Smooth muscle cell of the brain vasculature (primary cell): ENCODE measurements around the gene MLLT11.

ENCODE experiments used
- DNase-seq: peaks from one replicate; pipeline ENCODE4 v3.0.0-alpha.2; 2012; ENCODE audit warnings: low read depth, low spot score

Gene MLLT11, protein sequence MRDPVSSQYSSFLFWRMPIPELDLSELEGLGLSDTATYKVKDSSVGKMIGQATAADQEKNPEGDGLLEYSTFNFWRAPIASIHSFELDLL

DNA sequence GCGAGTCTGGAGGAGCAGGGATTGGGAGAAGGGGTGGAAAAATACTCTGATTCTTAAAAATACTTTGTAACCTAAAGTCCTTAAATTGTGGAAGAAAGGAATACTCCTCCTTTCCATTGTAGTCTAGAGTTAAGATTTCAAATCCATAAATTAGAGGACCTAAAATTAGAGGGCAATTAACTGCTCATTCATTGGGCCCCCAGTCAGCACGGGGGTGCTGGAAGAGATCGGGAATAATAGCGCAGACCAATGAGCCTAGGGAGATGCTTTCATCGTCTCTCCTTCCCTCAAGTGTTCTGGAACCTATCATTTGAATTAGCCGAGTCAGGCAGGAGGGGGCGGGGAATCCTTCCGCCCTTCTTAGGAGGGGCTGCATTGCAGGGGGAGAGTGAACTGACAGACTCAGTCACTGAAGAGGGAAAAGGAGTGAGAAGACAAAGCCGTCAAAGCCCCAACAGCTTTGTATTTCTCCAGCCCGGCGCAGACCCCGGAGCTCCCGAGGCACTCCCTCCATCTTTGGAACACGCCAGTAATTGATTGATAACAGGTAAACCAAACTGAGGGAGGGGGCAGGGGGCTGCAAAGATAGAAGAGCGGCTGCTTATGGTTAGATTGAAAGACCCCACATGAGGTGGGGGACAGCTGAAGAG lies at the start of gene MLLT11:
Gene MLLT11 (plus strand): TSS at position 391 of the 650 bp plus-strand sequence. CDS start 6,828 bp downstream, outside the sequence.
- DNase-seq, result no peak

DNA sequence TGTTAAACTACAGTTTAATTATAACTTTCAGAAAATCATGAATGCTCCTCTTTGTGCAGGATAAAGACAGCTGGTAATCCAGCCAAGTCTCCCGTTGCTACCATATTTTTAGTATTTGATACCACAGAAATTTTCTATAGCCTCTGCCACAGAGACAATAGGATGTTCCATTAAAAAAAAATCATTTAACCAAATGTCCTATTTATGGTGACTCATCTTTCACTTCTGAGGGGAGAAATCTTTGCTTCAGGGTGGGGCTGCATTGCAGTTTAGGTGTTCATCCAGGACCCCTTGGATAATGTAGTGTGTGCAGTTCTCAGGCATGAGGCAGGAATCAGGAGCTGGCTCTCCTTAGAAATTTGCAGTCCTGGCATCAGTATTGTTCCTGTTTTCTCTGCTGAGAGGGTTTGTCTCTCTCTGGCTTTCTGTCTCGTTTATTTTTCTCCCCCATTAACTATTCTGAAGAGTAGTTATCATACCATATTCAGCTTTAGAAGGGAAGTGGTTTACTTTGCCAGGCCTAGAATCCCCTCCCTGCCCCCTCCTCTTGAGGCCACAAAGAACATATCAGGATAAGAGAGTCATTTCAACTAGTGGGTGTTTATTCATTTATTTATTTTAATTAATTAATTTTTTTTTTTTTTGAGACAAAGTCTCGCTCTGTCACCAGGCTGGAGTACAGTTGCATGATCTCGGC lies 48.9 kb upstream of the MLLT11 start:
- no peak for DNase-seq

DNA sequence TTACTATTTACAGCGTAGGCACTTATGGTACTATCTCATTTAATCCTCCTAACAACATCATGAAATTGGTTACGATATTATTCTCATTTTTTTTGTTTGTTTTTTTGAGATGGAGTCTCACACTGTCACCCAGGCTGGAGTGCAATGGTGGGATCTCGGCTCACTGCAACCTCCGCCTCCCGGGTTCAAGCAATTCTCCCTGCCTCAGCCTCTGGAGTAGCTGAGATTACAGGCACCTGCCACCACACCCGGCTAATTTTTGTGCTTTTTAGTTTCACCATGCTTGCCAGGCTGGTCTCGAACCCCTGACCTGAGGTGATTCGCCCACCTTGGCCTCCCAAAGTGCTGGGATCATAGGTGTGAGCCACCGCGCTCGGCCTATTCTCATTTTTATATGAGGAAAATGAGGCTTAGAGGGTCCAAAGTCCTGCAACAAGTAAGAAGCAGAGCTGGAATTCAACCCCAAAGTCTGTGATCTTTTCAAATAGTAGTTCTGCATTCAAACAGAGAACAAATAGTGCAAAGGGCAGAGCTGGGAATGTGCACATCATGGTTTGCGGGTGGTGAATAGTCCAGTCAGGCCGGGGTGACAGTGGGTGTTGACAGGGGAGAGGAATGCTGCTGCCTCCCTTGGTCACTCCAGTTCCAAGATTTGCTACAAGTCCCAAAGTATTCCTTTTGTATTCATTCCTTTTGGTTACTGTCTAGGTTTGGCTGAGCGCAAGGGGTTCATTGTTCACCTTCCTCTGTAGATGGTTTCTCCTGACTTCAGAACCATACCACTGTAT lies 47.3 kb upstream of the MLLT11 start:
- DNase-seq, result no peak

DNA sequence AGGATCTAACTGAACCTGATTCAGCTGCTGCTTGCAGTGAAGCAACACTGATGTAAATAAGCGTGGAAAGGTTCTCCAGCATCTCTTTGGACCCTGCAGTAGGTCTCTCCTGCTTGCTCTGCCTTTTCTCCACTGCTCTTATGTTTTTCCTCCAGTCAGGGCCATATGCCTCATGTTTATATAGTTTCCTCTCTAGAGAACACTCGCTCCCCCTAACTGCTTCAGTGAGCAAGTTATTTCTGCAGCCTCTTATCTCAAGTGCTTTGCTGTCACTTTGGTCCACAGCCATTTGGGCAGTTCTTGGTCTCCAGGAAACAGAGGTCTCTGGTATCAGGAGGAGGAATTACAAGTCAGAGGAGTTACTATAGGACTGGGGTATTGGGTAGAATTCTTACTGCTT lies 46.7 kb upstream of the MLLT11 start:
- DNase-seq, result no peak

DNA sequence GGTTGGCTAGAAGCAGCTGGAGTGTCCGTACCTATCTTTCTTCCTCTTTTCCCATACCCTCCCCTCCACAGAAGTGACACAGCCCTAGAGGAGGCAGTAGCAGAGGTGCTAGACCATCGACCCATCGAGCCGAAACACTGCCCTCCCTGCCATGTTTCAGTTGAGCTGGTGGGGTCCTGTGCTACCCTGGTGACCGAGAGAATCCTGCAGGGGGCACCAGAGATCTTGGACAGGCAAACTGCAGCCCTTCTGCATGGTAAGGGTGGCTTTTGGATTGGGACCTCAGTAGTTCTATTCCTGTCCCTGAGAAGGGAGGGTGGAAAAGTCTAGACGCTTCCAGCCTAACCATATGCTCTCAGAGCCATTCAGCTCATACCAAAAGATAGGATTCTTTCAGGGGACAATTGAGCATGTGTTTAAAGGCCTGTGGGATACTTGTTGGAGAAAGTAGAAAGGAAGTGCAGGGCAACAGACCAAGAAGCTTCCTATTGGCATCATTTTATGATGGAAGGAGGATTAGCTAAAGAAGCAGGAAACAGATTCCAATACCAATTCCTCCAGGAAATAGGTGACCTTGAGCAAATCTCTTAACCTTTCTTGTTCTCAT lies 35.6 kb upstream of the MLLT11 start:
- DNase-seq, result no peak

DNA sequence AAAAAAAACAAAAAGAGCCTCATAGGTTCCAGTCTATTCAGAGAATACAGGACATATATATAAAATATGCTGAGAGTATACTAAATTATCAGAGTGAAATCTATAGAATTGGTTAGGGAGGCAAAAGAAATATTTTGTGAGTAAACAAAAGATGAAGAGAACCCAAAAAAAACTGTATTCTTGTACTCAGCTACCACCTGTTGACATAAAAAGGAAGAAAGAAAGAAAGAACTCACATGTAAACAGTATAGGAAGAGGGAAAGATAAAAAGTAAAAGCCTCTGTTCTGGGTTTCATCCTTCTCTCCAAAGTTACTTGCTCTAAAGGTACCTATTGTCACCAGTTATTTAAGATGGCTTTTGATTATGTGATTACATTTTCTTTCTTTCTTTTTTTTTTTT lies 33.7 kb upstream of the MLLT11 start:
- DNase-seq, result no peak

DNA sequence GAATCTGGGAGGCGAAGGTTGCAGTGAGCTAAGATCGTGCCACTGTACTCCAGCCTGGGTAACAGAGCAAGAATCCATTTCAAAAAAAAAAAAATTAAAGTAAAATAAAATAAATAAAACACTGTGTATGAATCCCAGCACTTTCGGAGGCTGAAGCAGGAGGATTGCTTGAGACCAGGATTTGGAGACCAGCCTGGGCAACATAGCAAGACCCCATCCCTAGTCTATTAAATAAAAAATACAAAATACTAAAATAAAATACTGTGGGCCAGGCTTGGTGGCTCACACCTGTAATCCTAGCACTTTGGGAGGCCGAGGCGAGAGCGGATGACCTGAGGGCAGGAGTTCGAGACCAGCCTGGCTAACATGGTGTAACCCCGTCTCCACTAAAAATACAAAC lies 28.0 kb upstream of the MLLT11 start:
- no peak for DNase-seq

DNA sequence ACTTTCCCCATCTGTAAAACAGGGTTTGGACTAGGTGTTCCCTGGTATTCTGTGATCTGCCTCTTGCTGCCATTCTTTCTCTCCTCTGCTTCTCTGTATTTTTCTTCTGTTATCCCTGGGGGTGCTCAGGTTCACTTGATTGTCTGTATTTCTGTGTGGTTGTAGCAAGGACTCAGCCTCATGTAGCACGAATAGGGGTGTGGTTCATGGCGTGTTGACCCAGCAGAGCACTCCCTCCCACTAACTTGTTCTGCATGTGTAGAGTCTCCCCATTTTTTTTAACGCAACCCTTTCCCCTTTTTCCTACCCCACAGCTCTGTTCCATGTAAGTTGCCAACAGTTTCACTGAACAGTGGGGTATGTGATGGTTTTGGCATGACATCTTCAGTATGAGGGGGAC lies 25.0 kb upstream of the MLLT11 start:
- no peak for DNase-seq

DNA sequence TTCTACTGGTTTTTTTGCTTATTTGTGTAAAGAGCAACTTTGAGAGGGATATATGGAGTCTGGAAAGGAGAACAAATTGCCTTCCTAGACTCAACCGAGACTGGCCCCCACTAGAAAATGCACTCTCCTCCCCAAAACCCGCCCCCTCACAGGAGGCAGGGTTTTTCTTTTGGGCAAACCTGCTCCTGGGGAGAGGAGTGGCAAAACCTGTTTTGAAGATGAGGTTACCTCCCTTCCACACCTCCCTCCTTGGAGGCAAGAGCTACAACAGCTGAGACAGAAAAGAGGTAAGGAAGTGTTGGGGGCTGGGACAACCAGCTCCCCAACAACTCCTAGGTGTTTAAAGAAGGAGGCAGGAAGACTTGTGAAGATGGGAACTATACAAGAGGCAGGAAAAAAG lies 23.8 kb upstream of the MLLT11 start, which contains the start of gene BNIPL:
Gene BNIPL (plus strand): TSS at position 231 of the 400 bp plus-strand sequence. CDS start 140 bp downstream, at position 371.
- no peak for DNase-seq

DNA sequence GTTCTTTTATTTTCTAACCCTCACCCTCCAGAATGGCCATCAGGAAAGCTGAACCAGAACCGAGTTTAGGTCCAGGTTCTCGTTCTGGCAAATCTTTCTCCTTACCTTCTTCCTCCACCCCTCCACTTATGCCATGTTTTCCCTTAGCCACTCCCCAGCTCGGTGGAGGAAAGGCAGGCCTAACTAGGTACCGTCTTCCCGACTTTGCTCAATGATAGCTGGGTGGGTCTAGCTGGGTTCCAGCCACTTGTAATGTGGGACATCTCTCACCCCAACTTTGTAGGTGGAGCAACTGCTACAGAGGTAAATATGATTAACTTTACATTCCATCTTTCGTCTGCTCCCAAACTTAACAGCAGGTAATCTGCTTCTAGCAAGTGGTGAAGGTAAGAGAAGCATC lies 23.2 kb upstream of the MLLT11 start:
- DNase-seq, result no peak

DNA sequence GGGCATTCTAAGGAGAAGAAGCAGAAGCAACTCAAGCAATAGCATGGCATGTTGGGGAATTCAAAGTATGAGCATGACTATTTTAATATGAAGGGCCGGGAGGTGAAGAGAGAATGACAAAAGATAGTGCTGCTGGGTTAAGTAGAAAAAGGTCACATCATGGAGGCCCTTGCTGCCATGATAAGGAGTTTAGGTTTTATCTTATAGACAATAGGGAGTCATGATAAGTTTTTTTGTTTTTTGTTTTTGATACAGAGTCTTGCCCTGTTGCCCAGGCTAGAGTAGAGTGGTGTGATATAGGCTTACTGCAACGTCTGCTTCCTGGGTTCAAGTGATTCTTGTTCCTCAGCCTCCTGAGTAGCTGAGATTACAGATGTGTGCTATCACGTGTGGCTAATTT lies 20.7 kb upstream of the MLLT11 start:
- no peak for DNase-seq

DNA sequence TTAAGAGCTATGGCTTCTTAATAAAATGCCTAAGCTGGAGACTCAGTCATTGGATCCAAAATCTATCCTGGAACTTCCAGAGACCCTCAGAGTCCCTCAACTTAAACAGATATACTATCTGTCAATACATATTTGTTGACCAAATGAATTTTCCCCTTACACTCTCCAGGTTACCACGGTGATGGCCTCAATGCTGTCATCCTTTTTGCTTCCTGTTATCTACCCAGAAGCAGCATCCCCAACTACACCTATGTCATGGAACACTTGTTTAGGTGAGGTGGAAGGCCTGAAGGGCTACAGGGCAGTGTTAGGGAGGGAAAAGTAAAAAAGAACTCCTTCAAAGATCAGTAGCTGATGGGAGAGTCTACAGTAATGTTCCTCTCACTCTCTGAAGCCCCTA lies 17.0 kb upstream of the MLLT11 start:
- DNase-seq, result no peak

DNA sequence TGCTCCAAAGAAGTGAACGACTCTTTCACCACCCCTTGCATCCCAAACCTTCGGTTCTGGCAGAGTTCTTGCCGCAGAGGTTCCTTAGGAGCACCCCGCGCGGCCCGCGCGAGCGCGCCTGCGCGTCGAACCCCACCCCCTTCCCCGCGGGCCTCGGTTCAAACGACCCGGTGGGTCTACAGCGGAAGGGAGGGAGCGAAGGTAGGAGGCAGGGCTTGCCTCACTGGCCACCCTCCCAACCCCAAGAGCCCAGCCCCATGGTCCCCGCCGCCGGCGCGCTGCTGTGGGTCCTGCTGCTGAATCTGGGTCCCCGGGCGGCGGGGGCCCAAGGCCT lies 12.6 kb upstream of the MLLT11 start, which contains the start of gene C1orf56:
Gene C1orf56 (plus strand): TSS at position 161 of the 334 bp plus-strand sequence. CDS start 97 bp downstream, at position 258.
- no peak for DNase-seq

DNA sequence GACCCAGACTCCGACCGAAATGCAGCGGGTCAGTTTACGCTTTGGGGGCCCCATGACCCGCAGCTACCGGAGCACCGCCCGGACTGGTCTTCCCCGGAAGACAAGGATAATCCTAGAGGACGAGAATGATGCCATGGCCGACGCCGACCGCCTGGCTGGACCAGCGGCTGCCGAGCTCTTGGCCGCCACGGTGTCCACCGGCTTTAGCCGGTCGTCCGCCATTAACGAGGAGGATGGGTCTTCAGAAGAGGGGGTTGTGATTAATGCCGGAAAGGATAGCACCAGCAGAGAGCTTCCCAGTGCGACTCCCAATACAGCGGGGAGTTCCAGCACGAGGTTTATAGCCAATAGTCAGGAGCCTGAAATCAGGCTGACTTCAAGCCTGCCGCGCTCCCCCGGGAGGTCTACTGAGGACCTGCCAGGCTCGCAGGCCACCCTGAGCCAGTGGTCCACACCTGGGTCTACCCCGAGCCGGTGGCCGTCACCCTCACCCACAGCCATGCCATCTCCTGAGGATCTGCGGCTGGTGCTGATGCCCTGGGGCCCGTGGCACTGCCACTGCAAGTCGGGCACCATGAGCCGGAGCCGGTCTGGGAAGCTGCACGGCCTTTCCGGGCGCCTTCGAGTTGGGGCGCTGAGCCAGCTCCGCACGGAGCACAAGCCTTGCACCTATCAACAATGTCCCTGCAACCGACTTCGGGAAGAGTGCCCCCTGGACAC lies 12.1 kb upstream of the MLLT11 start:
- no peak for DNase-seq

DNA sequence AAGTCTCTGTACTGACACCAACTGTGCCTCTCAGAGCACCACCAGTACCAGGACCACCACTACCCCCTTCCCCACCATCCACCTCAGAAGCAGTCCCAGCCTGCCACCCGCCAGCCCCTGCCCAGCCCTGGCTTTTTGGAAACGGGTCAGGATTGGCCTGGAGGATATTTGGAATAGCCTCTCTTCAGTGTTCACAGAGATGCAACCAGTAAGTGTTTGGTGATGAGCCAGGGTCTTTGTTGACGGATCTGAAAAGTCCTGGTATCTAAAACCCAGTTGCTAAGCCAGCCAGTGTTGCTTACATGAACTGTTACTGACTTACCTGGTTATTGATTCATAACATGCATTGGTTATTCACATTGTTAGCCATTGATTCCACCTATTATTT lies 11.6 kb upstream of the MLLT11 start:
- DNase-seq, result no peak

DNA sequence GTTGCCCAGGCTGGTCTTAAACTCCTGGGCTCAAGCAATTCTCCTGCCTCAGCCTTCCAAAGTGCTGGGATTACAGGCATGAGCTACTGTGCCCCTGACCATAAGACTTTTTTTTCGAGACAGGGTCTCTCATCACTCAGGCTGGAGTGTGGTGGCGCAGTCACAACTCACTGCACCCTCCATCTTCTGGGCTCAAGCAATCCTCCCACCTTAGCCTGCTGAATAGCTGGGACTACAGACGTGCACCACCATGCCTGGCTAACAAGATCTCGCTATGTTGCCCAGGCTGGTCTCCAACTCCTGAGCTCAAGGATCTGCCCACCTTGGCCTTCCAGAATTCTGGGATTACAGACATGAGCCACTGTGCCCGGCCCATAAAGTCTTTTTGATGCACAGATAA lies 10.7 kb upstream of the MLLT11 start:
- DNase-seq, result no peak

DNA sequence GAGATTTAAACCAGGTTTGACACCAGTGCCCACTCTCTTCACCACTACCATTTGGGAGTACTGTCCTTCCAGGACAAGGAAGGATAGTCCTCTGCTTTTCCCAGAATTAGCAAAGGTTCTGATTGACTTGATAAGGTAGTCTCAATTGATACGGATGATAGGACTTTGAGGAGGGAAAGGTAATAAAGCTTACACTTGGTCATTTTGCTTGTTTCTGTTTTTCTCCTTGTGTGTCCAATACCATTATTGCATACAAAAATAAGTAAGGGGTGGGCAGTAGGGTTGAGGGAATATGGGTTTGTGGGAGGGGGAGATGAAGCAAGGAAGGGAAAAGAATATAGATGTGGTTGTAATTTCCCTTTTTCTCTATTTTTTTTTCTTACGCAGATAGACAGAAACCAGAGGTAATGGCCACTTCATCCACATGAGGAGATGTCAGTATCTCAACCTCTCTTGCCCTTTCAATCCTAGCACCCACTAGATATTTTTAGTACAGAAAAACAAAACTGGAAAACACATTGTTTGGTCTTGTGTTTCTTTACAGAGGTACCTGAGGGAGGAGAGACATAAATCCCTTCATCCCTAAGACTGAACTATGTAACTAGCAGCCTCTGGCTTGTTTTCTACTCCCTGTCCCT lies 10.0 kb upstream of the MLLT11 start:
- DNase-seq, result no peak

DNA sequence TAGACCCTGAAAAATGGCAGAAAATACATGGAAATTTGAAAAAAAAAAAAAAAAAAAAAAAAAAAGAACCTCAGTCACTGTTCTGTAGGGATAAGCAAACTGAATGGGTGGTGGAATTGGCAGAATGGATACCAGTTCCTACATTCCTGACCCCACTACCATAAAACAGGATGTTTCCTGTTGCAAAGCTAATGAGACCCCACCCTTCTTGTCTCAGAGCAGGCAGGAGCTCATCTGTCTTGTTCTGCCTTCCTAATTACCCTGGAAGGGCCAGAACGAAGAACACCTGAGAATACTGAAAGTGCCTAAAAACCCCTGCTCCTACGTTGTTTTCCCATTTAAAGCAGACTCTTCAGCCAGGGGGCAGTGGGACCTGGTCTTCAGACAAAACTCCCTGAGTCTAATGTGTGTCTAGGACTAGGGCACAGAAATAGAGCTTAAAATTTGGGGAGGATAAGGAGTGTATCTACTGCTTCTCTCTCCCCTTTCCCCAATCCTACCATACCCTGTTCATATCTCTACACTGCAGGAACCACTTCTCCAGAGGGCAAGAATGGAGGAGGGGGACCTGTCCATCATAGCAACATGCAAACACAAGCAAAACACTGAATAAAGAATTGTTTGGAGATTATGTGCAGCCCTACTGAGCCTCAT lies 8.7 kb upstream of the MLLT11 start:
- DNase-seq, result no peak

DNA sequence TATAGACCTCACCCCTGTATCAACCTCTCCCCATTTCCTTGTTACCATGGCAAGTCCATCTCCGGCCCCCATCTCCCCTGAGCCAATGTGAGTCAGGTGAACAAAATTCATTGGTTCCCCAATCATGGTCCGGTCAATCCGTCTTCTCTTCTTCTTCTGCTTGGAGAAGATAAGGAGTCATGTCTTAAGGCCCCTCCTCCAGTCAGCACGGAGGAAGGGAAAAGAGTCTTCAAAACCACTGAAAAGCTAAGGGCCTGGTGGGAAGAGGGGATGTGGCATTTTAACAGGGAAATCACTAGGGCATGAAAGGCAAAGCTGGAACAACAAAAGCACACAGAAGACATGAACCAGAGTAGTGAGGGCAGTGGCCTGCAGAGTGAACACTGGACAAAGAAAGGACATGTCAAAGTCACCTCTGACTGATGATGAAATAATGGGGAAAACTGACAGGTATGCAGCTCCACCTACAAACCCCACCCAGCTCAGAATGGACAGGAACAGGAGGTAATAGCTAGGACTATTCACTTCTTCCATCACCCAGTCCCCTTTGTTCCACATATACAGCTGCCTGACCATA lies 5.1 kb upstream of the MLLT11 start:
- DNase-seq, result no peak

DNA sequence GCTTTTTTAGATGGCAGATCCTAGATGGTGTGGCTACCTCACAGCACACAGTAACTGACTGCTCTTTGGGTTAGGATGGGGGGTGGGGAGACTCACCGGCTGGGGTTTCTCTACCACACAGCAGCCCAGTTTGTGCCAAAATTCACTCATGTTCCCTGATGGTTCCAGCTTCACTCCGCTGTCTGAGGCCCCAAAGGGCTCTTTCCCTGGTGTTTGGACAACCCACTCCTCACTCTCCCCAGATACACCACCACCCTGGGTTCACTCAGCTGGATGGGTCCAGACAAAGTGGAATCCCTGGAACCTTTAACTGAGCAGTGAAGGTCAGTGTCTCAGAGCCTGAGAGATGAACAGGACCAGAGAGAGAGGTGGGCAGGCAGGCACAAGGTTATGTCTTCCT lies 4.6 kb upstream of the MLLT11 start:
- DNase-seq, result no peak
